ENCODE data around the gene NT5C1A.
A peak's percentile ranks its signal among the peaks of the same experiment; 100 is the strongest.

The NT5C1A gene

GRCh38 chr1:39657402-39657801 is 14.5 kb downstream of the NT5C1A start:
- H3K4me3 Mint-ChIP-seq: no peak overlapping the region
- no peaks in the 10 kb centered on the region for H3K36me3 Mint-ChIP-seq
- no peak for DNase-seq (ENCODE audit: low spot score in 2 of 2)
- H3K9me3 Mint-ChIP-seq: no peaks in the 10 kb centered on the region
- ATAC-seq: no peak
- H3K4me1 Mint-ChIP-seq: peaks cover 24% of the 10 kb centered on the region
- H3K27ac Mint-ChIP-seq: peak overlapping the region; percentile 27

GRCh38 chr1:39656391-39656790 is 15.5 kb downstream of the NT5C1A start:
- H3K9me3 Mint-ChIP-seq: no peaks in the 10 kb centered on the region
- no peaks in the 10 kb centered on the region for H3K36me3 Mint-ChIP-seq
- H3K4me1 Mint-ChIP-seq: peaks cover 24% of the 10 kb centered on the region
- no peak overlapping the region for H3K27ac Mint-ChIP-seq
- DNase-seq (ENCODE audit: low spot score in 2 of 2) (no peak), ATAC-seq (no peak)
- no peak overlapping the region for H3K4me3 Mint-ChIP-seq

GRCh38 chr1:39655578-39656268 is 16.2 kb downstream of the NT5C1A start:
- Mint-ChIP-seq H3K4me1 (peaks cover 24% of the 10 kb centered on the region), H3K27ac (no peak overlapping the region), H3K4me3 (no peak overlapping the region), H3K36me3 (no peaks in the 10 kb centered on the region), H3K9me3 (no peaks in the 10 kb centered on the region)
- no peak for ATAC-seq
- no peak for DNase-seq (ENCODE audit: low spot score in 2 of 2)

GRCh38 chr1:39654291-39654690 is 17.6 kb downstream of the NT5C1A start:
- no peak for ATAC-seq
- no peaks in the 10 kb centered on the region for H3K36me3 Mint-ChIP-seq
- no peaks in the 10 kb centered on the region for H3K9me3 Mint-ChIP-seq
- no peak overlapping the region for H3K27ac Mint-ChIP-seq
- peaks cover 24% of the 10 kb centered on the region for H3K4me1 Mint-ChIP-seq
- H3K4me3 Mint-ChIP-seq: no peak overlapping the region
- DNase-seq (ENCODE audit: low spot score in 2 of 2): no peak

- Mint-ChIP-seq H3K4me3 (no peak overlapping the region), H3K36me3 (no peaks in the 10 kb centered on the region), H3K27ac (no peak overlapping the region), H3K9me3 (no peaks in the 10 kb centered on the region), H3K4me1 (peaks cover 24% of the 10 kb centered on the region)
- peak; percentile 56 to 81 for DNase-seq (ENCODE audit: low spot score in 2 of 2)
- peak; percentile 79 for ATAC-seq
Observed at GRCh38 chr1:39653546-39654031, 18.3 kb downstream of the NT5C1A start.

GRCh38 chr1:39652554-39652953 is 19.4 kb downstream of the NT5C1A start:
- Mint-ChIP-seq H3K4me1 (peaks cover 16% of the 10 kb centered on the region), H3K4me3 (no peak overlapping the region), H3K36me3 (no peaks in the 10 kb centered on the region), H3K9me3 (no peaks in the 10 kb centered on the region), H3K27ac (no peak overlapping the region)
- ATAC-seq (no peak), DNase-seq (ENCODE audit: low spot score in 2 of 2) (no peak)

- no peaks in the 10 kb centered on the region for H3K36me3 Mint-ChIP-seq
- no peaks in the 10 kb centered on the region for H3K9me3 Mint-ChIP-seq
- no peak overlapping the region for H3K27ac Mint-ChIP-seq
Observed at GRCh38 chr1:39652105-39652504, 19.8 kb downstream of the NT5C1A start.

GRCh38 chr1:39650431-39650830 is 21.5 kb downstream of the NT5C1A start:
- no peak for ATAC-seq
- DNase-seq (ENCODE audit: low spot score in 2 of 2): no peak

More at GRCh38 chr1:39652105-39652504, 19.8 kb downstream of the NT5C1A start:
- Mint-ChIP-seq H3K4me3 (no peak overlapping the region), H3K4me1 (peaks cover 11% of the 10 kb centered on the region)
- no peak for ATAC-seq
- no peak for DNase-seq (ENCODE audit: low spot score in 2 of 2)

GRCh38 chr1:39649636-39650185 is 22.2 kb downstream of the NT5C1A start:
- ATAC-seq: no peak
- Mint-ChIP-seq H3K4me1 (peaks cover 10% of the 10 kb centered on the region), H3K9me3 (no peaks in the 10 kb centered on the region), H3K36me3 (no peaks in the 10 kb centered on the region), H3K4me3 (no peak overlapping the region), H3K27ac (no peak overlapping the region)
- no peak for DNase-seq (ENCODE audit: low spot score in 2 of 2)

More at GRCh38 chr1:39650431-39650830, 21.5 kb downstream of the NT5C1A start:
- no peak overlapping the region for H3K4me3 Mint-ChIP-seq
- no peaks in the 10 kb centered on the region for H3K9me3 Mint-ChIP-seq
- peaks cover 10% of the 10 kb centered on the region for H3K4me1 Mint-ChIP-seq
- H3K36me3 Mint-ChIP-seq: no peaks in the 10 kb centered on the region
- no peak overlapping the region for H3K27ac Mint-ChIP-seq

- Mint-ChIP-seq H3K4me3 (no peak overlapping the region), H3K36me3 (no peaks in the 10 kb centered on the region), H3K9me3 (no peaks in the 10 kb centered on the region), H3K4me1 (peaks cover 4% of the 10 kb centered on the region), H3K27ac (peak overlapping the region; percentile 6)
- no peak for DNase-seq (ENCODE audit: low spot score in 2 of 2)
- ATAC-seq: no peak
Observed at GRCh38 chr1:39648496-39648895, 23.4 kb downstream of the NT5C1A start.

- no peak for ATAC-seq
- no peak for DNase-seq (ENCODE audit: low spot score in 2 of 2)
- Mint-ChIP-seq H3K9me3 (no peaks in the 10 kb centered on the region), H3K4me1 (no peaks in the 10 kb centered on the region), H3K36me3 (no peaks in the 10 kb centered on the region), H3K27ac (no peak overlapping the region), H3K4me3 (no peak overlapping the region)
Observed at GRCh38 chr1:39647247-39647646, 24.7 kb downstream of the NT5C1A start.

GRCh38 chr1:39646232-39647081 is 25.4 kb downstream of the NT5C1A start:
- Mint-ChIP-seq H3K36me3 (no peaks in the 10 kb centered on the region), H3K9me3 (no peaks in the 10 kb centered on the region), H3K4me1 (no peaks in the 10 kb centered on the region), H3K4me3 (no peak overlapping the region), H3K27ac (no peak overlapping the region)
- no peak for ATAC-seq
- no peak for DNase-seq (ENCODE audit: low spot score in 2 of 2)

- Mint-ChIP-seq H3K36me3 (no peaks in the 10 kb centered on the region), H3K9me3 (no peaks in the 10 kb centered on the region), H3K4me1 (no peaks in the 10 kb centered on the region), H3K4me3 (no peak overlapping the region), H3K27ac (no peak overlapping the region)
- no peak for DNase-seq (ENCODE audit: low spot score in 2 of 2)
- ATAC-seq: no peak
Observed at GRCh38 chr1:39645411-39646043, 26.4 kb downstream of the NT5C1A start.

- no peaks in the 10 kb centered on the region for H3K36me3 Mint-ChIP-seq
- no peaks in the 10 kb centered on the region for H3K4me1 Mint-ChIP-seq
- DNase-seq (ENCODE audit: low spot score in 2 of 2) (no peak), ATAC-seq (no peak)
- H3K9me3 Mint-ChIP-seq: no peaks in the 10 kb centered on the region
- no peak overlapping the region for H3K4me3 Mint-ChIP-seq
- H3K27ac Mint-ChIP-seq: no peak overlapping the region
Observed at GRCh38 chr1:39643705-39644104, 28.2 kb downstream of the NT5C1A start.

- no peak overlapping the region for H3K4me3 Mint-ChIP-seq
- H3K36me3 Mint-ChIP-seq: no peaks in the 10 kb centered on the region
- H3K9me3 Mint-ChIP-seq: no peaks in the 10 kb centered on the region
- H3K27ac Mint-ChIP-seq: no peak overlapping the region
- ATAC-seq (no peak), DNase-seq (ENCODE audit: low spot score in 2 of 2) (no peak)
- H3K4me1 Mint-ChIP-seq: no peaks in the 10 kb centered on the region
Observed at GRCh38 chr1:39642796-39643195, 29.1 kb downstream of the NT5C1A start.

All from stimulated activated effector memory CD8-positive, alpha-beta T cell treated with anti-CD3 and anti-CD28 coated beads, Interleukin-12 subunit alpha, Interleukin-12 subunit beta, amount 100 ng/mL, for 72 hours (primary cell).